Measurements from ENCODE around the gene OR2A25.

DNA sequence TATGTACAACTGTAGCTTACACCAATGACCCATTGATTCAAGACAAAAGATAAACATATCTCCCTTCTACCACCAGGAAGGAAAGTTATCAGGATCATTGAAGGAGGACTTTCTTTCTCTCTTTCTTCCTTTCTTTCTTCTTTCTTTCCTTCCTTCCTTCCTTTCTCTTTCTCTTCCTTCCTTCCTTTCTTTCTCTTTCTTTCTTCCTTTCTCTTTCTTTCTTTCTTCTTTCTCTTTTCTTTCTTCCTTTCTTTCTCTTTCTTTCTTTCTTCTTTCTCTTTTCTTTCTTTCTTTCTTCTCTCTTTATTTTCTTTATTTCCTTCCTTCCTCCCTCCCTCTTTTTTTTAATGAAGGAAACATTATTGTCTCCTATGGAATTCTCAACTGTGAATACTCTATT is 29.2 kb downstream of the OR2A25 start:
- TF ChIP-seq POLR2A (IDR thresholded peaks at IDR 0.05; ENCODE audit: low read length): no peak
- TF ChIP-seq, protein P1, sequence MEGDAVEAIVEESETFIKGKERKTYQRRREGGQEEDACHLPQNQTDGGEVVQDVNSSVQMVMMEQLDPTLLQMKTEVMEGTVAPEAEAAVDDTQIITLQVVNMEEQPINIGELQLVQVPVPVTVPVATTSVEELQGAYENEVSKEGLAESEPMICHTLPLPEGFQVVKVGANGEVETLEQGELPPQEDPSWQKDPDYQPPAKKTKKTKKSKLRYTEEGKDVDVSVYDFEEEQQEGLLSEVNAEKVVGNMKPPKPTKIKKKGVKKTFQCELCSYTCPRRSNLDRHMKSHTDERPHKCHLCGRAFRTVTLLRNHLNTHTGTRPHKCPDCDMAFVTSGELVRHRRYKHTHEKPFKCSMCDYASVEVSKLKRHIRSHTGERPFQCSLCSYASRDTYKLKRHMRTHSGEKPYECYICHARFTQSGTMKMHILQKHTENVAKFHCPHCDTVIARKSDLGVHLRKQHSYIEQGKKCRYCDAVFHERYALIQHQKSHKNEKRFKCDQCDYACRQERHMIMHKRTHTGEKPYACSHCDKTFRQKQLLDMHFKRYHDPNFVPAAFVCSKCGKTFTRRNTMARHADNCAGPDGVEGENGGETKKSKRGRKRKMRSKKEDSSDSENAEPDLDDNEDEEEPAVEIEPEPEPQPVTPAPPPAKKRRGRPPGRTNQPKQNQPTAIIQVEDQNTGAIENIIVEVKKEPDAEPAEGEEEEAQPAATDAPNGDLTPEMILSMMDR (IDR thresholded peaks at IDR 0.05): no peak
- TF ChIP-seq HOXB5 (CRISPR knock-in tag; IDR thresholded peaks at IDR 0.05): no peak
- no peak for TF ChIP-seq MAZ (IDR thresholded peaks at IDR 0.05; ENCODE audit: borderline replicate concordance, low read depth, low read length)
- TF ChIP-seq KDM1A (IDR thresholded peaks at IDR 0.05; ENCODE audit: low read depth): no peak
- TF ChIP-seq BHLHE40 (IDR thresholded peaks at IDR 0.05; ENCODE audit: low read depth, low read length): no peak
- TF ChIP-seq RCOR1 (IDR thresholded peaks at IDR 0.05; ENCODE audit: low read depth, low read length): no peak
